ENCODE results near the gene ZNF784. TPM values are rescaled to one million over a fixed set of nuclear protein-coding genes. Genes with fewer than 3 reads are reported as not detected.

Gene ZNF784
- total and polyA plus RNA-seq, 9 of the 15 experiments (the other 6 are each of a cell fraction or from before 2014, with no cell fraction given), result 0.14 to 6.1 (median 2.1) TPM

GRCh38 chr19:55617426-55617825 lies 6.9 kb downstream of the ZNF784 start (continued):
- TF ChIP-seq CHD7 (IDR thresholded peaks at IDR 0.05; ENCODE audit: low read depth, low read length) (no peak), FOXP1 (CRISPR knock-in tag; IDR thresholded peaks at IDR 0.05) (no peak), PREB (CRISPR knock-in tag; IDR thresholded peaks at IDR 0.05) (no peak), ZBTB43 (CRISPR knock-in tag; IDR thresholded peaks at IDR 0.05) (no peak), THRB (CRISPR knock-in tag; conservative IDR thresholded peaks at IDR 0.05) (no peak), VEZF1 (CRISPR knock-in tag; IDR thresholded peaks at IDR 0.05) (no peak)

All from K562 (cell line).